Activated CD8-positive, alpha-beta memory T cell treated with anti-CD3 and anti-CD28 coated beads, Interleukin-2, amount 50 U/mL, for 48 hours (primary cell): ENCODE results near the gene MTO1.
"Not testable (repeated sequence)": the region's sequence is repeated elsewhere in the genome, so short reads cannot be mapped to it uniquely, and the experiment has no call there.

Experiments
- DNase-seq: peaks from one replicate; pipeline ENCODE4 v3.0.0-alpha.2; 2020

MTO1 gene

GRCh38 chr6:73532293-73532692 lies 70.8 kb downstream of the MTO1 start:
- no peak for DNase-seq

GRCh38 chr6:73534628-73535027 lies 73.1 kb downstream of the MTO1 start:
- DNase-seq, result no peak

GRCh38 chr6:73537677-73538076 lies 76.1 kb downstream of the MTO1 start:
- DNase-seq, result no peak

GRCh38 chr6:73538116-73538779 lies 76.7 kb downstream of the MTO1 start:
- DNase-seq, result no peak

GRCh38 chr6:73542481-73542880 lies 80.9 kb downstream of the MTO1 start:
- DNase-seq, result not testable (repeated sequence)

GRCh38 chr6:73542891-73543290 lies 81.4 kb downstream of the MTO1 start:
- DNase-seq, result no peak

- no peak for DNase-seq
Observed at GRCh38 chr6:73547036-73547435, 85.5 kb downstream of the MTO1 start.

- no peak for DNase-seq
Observed at GRCh38 chr6:73548458-73549446, 87.2 kb downstream of the MTO1 start.

- DNase-seq, result not testable (repeated sequence)
Observed at GRCh38 chr6:73551115-73551514, 89.6 kb downstream of the MTO1 start.

GRCh38 chr6:73555380-73555949 lies 93.9 kb downstream of the MTO1 start:
- not testable (repeated sequence) for DNase-seq

- DNase-seq, result no peak
Observed at GRCh38 chr6:73556836-73557235, 95.3 kb downstream of the MTO1 start.
